HG02981 (cell line): ENCODE results near the gene OR12D1.
"Not testable (repeated sequence)": the region's sequence is repeated elsewhere in the genome, so short reads cannot be mapped to it uniquely, and the experiment has no call there.

Experiments
- ATAC-seq: cut with Tn5 transposase; IDR thresholded peaks from one replicate; pipeline ENCODE4 v1.9.1; 2021; ENCODE audit warnings: mild to moderate bottlenecking, moderate library complexity; ENCODE audit not compliant: unreplicated experiment

Gene OR12D1

DNA sequence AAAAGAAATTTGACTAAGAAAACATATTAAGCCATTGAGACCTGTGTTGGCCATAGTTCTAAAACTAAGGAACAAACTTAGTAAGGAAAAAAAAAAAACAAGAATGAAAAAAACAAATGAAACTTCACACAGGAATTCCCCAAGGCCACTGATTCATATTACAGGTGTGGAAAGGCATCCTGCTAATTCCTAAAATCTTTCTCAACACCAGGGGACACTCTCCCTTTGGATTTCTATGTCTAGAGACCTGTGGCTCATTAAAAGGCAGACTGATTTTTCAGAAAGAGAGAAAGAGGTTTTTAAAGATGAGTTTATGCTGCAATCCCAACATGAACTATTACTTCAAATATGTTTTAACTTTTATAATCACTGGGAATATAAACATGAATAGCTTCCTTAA lies at the start of gene OR12D1:
OR12D1 (plus strand) TSS at position 341 of the 400 bp plus-strand sequence.
- ATAC-seq = no peak

GRCh38 chr6:29368765-29369164 lies 46.0 kb upstream of the OR12D1 start, which contains the start of gene OR5V1:
Gene OR5V1 (minus strand): TSS chr6:29368865. CDS start chr6:29356195, 12,670 bp downstream.
- ATAC-seq = no peak

GRCh38 chr6:29375191-29375590 lies 39.5 kb upstream of the OR12D1 start, which contains the start of gene OR12D3:
Gene OR12D3 (minus strand): TSS chr6:29375291. CDS start chr6:29375287, 4 bp downstream.
- ATAC-seq = no peak

- no peak for ATAC-seq
Observed at GRCh38 chr6:29376003-29376402, 38.7 kb upstream of the OR12D1 start.

- ATAC-seq = no peak
Observed at GRCh38 chr6:29388533-29388932, 26.2 kb upstream of the OR12D1 start.

- no peak for ATAC-seq
Observed at GRCh38 chr6:29395331-29395730, 19.4 kb upstream of the OR12D1 start, which contains the start of gene OR12D2. Gene OR12D2 (plus strand): TSS chr6:29395631. CDS start chr6:29396700, 1,069 bp downstream.

DNA sequence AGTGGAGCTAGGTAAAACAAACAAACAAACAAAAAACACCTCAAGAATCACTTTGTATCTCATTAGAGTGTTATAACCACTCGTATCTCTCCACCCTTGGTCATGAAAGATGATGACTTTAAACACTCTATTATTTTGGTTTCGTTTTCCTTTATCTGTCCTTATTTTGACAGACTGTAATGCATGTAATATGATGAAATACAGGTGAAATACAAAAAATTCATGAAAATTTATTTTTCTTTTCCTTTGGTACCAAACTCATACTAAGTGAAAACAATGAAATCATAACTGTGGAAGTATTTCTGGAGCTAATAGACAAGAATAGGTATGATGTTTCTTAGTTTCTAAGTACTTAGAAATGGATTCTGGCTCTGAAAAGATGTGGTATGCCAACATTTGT lies 15.2 kb upstream of the OR12D1 start:
- no peak for ATAC-seq

GRCh38 chr6:29403801-29404200 lies 10.9 kb upstream of the OR12D1 start:
- no peak for ATAC-seq

GRCh38 chr6:29419516-29419915 lies 4.8 kb downstream of the OR12D1 start:
- no peak for ATAC-seq

- no peak for ATAC-seq
Observed at GRCh38 chr6:29424168-29424567, 9.4 kb downstream of the OR12D1 start.

- ATAC-seq = no peak
Observed at GRCh38 chr6:29424575-29424974, 9.8 kb downstream of the OR12D1 start.

- ATAC-seq = no peak
Observed at GRCh38 chr6:29425075-29425474, 10.3 kb downstream of the OR12D1 start.

DNA sequence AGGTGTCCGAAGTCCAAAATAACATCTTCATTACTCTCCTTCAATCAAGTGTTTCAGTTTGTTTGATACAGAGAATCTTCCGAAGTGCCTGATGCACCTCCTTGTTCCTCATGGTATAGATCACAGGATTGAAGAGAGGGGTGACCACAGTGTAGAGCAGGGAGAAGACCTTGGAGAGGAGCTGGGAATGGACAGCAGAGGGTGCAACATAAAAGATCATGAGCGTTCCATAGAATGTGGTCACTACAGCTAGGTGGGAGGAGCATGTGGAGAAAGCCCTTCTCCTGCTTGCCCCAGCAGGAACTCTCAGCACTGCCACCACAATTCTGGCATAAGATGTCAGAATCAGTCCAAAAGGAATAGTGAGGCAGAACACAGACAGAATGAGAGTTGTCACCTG lies 11.9 kb downstream of the OR12D1 start:
- ATAC-seq = no peak

DNA sequence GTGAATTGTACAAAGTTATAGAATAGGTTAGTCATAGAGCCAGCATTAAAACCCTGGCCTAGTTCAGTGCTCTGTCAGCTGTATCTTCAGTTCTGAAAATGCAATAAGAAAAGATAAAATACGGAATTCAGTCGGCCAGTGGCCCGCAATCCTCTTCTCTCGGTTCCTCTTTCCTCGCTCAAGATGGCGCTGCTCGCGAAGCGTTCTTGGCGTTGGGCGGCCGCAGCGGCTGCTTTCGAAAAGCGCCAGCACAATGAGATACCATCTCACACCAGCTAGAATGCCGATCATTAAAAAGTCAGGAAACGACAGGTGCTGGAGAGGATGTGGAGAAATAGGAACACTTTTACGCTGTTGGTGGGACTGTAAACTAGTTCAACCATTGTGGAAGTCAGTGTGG lies 22.0 kb downstream of the OR12D1 start:
- not testable (repeated sequence) for ATAC-seq

GRCh38 chr6:29439006-29439405 lies 24.3 kb downstream of the OR12D1 start, which contains the start of gene OR10C1:
Gene OR10C1 (plus strand): TSS chr6:29439306. CDS start chr6:29440016, 710 bp downstream.
- no peak for ATAC-seq

DNA sequence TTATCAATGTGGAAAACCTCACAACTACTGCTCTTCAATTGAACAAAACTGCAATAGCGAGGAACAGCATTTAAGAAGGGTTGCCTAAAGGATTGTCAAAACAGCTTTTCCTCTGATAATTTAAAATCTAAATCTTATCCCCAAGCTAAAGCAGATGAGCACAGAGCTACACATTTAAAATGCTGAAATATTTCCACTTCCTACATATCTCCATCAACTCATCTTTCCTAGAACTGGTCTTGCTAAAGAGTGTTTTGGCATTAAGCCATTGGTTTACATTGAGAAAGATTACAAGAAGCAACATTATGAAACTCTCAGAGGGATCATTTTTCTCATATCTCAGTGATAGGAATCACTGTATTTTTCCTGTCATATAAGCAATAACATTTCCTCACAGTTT lies 28.0 kb downstream of the OR12D1 start:
- ATAC-seq = no peak

DNA sequence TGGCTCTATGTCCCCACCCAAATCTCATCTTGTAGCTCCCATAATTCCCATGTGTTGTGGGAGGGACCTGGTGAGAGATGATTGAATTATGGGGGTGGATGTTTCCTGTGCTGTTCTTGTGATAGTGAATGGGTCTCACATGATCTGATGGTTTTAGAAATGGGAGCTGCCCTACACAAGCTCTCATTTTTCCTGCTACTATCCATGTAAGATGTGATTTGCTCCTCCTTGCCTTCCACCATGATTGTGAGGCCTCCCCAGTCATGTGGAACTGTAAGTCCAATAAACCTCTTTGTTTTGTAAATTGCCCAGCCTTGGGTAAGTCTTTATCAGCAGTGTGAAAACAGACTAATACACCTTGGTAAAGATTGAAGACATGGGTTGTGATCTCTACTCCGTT lies 29.3 kb downstream of the OR12D1 start:
- not testable (repeated sequence) for ATAC-seq

DNA sequence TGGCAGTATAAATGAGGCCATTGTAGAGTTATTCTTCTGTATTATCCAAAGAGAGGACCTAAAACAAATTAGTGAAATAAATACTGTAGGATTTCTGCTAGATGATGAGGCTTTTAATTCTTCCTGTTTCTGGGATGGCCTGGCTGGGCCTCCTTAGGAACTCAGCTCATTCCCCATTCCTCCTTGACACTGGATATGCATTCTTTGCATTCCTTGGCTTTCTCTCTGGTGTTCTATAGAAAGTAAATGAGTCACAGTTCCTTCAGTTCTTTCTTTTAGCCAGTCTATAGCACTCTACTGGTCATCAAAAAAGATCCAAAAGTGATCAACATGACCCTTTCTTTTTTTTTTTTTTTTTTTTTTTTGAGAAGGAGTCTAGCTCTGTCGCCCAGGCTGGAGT lies 32.9 kb downstream of the OR12D1 start:
- ATAC-seq = no peak

- ATAC-seq = no peak
Observed at GRCh38 chr6:29451471-29452193, 36.9 kb downstream of the OR12D1 start.

DNA sequence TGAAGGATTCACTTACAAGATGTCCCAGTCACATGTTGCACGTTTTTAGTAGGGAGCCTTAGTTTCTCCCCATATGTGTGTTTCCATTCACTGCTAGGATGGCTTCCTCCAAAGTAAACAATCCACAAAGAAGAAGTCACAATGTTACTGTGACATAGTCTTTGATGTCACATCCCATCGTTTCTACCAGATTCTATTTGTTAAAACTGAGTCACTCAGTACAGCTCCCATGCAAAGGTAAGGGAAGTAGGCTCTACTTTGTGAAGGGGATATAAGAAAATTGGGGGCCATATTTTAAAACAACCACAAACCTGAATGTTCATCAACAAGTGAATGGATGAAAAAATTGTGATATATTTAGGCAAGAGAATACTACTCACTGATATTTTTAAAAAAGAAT lies 42.2 kb downstream of the OR12D1 start, which contains the start of the genes OR11A1 and OR2H1:
OR11A1 (minus strand) TSS at position 101 of the 400 bp plus-strand sequence. CDS start 29,430 bp downstream, outside the sequence.
OR2H1 (plus strand) TSS at position 185 of the 400 bp plus-strand sequence. CDS start 4,615 bp downstream, outside the sequence.
- ATAC-seq = no peak

DNA sequence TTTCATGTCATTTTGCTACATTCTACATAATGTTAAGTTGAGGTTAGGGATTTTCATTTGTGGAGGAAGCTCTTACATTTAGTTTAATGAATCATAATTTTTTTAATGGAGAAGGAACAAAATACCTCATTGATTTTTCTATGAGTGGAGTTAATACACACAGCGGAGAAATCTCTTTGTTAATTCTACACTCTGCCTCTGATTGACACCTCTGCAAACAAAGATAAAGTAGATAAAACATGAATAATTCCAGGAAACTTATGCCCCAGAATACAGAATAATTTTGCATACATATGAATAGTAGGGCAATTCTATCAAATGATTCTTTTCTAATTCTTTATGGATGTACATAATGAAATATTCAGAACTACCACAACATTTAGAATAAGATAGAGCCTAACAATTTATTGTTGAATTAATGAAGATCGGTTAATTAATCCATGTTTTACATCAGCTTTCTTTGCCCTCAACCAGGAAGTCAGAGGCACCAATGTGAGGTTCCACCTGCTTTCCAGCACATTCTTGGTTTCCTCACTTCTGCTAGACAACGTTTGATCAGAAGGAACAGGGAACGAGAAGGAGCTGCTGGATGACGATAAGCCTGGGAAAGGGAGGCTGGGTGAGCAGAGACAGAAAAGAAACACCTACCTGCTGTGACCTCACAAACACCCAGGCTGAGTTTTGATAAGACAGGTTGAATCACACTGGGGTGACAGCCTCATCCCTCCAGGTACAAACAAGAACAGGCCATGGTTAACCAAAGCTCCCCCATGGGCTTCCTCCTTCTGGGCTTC lies 46.5 kb downstream of the OR12D1 start:
- ATAC-seq = no peak
